Cerebellar nuclear complex (tissue), 1 donor: ENCODE results near the gene OR6T1.

Experiments
- DNase-seq, 2 experiments: peaks; one replicate each; lab custom pipeline; 2025; lab: John Stamatoyannopoulos, UW

OR6T1 gene, protein sequence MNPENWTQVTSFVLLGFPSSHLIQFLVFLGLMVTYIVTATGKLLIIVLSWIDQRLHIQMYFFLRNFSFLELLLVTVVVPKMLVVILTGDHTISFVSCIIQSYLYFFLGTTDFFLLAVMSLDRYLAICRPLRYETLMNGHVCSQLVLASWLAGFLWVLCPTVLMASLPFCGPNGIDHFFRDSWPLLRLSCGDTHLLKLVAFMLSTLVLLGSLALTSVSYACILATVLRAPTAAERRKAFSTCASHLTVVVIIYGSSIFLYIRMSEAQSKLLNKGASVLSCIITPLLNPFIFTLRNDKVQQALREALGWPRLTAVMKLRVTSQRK

GRCh38 chr11:123943738-123944137 is at the start of gene OR6T1:
TSS of gene OR6T1 (minus strand) at chr11:123943838. CDS start at chr11:123943838, 0 bp downstream.
- DNase-seq: no peak

- DNase-seq: no peak
These were observed 35.7 kb upstream of the OR6T1 start for GRCh38 chr11:123979311-123979710.

- no peak for DNase-seq
These were observed 34.2 kb upstream of the OR6T1 start, which contains the start of gene OR10S1 for GRCh38 chr11:123977731-123978347. TSS of gene OR10S1 (minus strand) at chr11:123977781. CDS start at chr11:123977664, 117 bp downstream.

DNA sequence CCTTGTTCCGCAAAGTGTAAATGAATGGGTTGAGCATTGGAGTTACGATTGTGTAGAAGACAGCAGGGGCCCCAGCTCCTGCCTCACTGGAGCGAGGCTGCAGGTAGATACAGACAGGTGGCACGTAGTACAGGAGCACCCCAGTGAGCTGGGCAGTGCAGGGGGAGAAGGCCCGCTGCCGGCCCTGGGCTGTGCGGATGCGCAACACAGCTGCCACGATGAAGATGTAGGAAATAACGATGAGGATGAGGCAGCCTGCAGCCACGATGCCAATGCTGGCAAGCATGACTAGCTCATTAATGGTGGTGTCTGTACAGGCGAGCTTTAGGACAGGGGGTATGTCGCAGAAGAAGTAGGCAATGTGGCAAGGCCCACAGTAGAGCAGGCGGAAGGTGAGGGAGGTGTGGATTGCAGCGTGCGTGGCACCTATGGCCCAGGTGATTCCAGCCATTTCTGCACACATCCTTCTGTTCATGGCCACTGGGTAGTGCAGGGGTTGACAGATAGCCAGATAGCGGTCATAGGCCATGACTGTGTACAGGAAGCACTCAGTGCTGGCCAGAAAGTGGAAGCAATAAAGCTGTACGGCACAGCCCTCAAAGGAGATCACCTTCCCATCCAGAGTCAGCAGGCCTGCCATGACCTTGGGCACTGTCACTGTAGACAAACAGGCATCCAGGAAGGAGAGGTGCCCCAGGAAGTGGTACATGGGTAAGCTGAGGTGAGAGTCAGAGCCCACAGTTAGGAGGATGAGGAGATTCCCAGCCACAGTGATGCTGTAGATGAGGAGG is 33.3 kb upstream of the OR6T1 start:
- DNase-seq: no peak

DNA sequence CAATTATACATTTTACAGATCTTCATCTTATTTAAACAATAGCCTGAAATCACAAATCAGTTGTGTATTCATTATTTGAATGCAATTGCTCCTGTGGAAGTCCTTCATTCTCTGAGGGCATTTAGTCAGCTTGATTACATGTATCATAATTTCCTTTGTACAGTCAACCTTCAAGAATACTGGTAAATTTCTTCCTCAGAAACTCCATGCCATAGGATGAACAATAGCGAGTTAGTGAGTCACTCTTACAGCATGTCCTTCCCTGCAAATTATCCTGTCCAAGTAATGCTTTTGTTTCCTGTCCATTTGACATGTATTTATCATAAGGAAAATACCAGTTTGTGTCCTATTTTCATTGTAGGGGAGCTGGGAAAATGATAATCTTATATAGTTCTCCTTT is 30.2 kb upstream of the OR6T1 start:
- DNase-seq: no peak

DNA sequence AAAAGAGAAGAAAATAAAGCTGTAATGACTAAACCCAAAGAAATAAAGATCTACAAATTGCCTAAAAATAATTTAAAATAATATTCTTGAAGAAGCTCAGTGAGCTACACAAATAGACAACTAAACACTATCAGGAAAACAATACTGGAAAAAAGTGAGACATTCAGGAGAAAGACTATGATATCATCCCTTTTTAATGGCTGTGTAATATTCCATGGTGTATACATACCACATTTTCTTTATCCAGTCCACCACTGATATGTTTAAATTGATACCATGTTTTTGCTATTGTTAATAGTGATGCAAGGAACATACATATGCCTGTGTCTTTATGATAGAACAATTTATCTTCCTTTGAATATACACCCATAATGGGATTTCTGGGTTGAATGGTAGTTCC is 13.1 kb upstream of the OR6T1 start:
- no peak for DNase-seq

DNA sequence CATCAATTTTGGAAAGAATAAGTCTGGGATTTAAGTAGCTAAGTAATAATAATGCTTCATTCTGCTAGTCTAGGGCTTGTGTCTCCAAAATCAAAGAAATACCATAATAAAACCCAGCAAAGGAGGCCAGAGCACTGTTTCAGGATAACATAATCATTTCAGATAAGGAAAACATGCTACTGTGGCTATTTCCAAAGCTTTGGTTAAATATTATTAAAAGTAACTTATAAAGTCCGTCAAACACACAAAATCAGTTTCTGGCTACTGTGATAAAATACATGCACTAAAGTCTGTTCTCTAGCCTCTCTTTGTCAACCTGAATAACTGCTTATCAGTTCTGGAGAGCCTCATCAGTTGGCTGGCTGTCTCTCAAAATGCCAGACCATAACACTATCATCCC is 1.5 kb upstream of the OR6T1 start:
- no peak for DNase-seq

- no peak for DNase-seq
These were observed 1.2 kb downstream of the OR6T1 start for GRCh38 chr11:123942413-123942812.

DNA sequence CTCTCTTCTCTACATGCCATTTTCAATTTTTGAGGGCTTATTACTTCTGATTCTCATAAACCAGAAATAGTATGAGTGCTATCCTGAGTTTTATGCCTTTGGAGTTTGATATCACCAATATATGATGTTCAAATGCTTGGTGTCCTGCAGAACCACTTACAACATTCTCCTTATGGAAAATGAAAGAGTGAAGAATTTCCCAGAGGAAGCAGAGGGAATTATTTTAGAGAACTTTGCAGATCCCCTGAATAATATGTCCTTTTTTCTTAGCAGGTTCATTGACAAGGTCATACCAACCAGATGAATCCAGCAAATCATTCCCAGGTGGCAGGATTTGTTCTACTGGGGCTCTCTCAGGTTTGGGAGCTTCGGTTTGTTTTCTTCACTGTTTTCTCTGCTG is 4.3 kb downstream of the OR6T1 start, which contains the start of gene OR4D5:
TSS of gene OR4D5 (plus strand) at position 301 of the 400 bp plus-strand sequence. CDS start at position 301, 0 bp downstream.
- no peak for DNase-seq

DNA sequence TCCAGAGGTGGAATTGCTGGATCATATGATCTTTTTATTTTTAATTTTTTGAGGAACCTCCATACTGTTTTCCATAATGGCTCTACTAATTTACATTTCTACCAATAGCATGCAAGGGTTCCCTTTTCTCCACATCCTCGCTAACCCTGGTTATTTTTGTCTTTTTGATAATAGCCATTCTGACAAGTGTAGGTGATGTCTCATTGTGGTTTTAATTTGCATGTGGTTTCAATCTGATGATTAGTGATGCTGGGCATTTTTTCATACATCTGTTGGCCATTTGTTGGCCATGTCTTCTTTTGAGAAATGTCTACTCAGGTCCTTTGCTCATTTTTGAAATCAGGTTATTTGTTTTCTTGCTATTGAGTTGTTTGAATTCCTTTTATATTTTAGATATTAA is 19.6 kb downstream of the OR6T1 start:
- DNase-seq: no peak

- DNase-seq: no peak
These were observed 22.7 kb downstream of the OR6T1 start for GRCh38 chr11:123920943-123921342.

- DNase-seq: no peak
These were observed 37.8 kb downstream of the OR6T1 start for GRCh38 chr11:123905826-123906225.

- DNase-seq: no peak
These were observed 38.7 kb downstream of the OR6T1 start for GRCh38 chr11:123904932-123905331.

GRCh38 chr11:123903932-123904331 is 39.7 kb downstream of the OR6T1 start:
- no peak for DNase-seq

- no peak for DNase-seq
These were observed 41.8 kb downstream of the OR6T1 start, which contains the start of gene OR8D4 for GRCh38 chr11:123901867-123902266. TSS of gene OR8D4 (plus strand) at chr11:123902167. CDS start at chr11:123906432, 4,265 bp downstream.

DNA sequence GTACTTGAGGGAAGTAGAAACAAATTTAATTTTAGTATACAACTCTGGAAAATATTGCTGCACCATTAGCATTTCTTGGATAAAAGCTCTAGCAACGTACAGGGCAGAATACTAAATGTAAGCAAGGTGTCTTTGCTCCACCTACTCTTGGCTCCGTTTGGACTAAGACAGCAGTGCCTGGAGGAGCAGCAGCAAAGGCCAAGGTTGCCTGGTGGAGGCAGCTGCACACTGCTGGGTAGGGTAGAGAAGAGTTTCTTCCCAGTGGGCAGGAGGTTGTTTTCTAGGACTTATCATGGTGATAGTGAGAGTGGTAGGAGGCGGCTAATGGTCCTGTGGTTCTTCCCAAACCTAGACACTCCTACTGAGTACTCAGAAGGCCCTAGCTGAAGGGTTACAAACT is 43.8 kb downstream of the OR6T1 start:
- DNase-seq: no peak
